ENCODE data around the gene AP1M1.
"Not testable (repeated sequence)": the region's sequence is repeated elsewhere in the genome, so short reads cannot be mapped to it uniquely, and the experiment has no call there.

Gene AP1M1

GRCh38 chr19:16265890-16266585 is 68.3 kb downstream of the AP1M1 start:
- no peak for DNase-seq

GRCh38 chr19:16266586-16266942 is 68.9 kb downstream of the AP1M1 start:
- DNase-seq = no peak

GRCh38 chr19:16268676-16269319 is 71.1 kb downstream of the AP1M1 start:
- DNase-seq = no peak

GRCh38 chr19:16272945-16273344 is 75.2 kb downstream of the AP1M1 start:
- no peak for DNase-seq

GRCh38 chr19:16274447-16274846 is 76.7 kb downstream of the AP1M1 start:
- no peak for DNase-seq

GRCh38 chr19:16280306-16280705 is 82.6 kb downstream of the AP1M1 start:
- DNase-seq = no peak

GRCh38 chr19:16281743-16282142 is 84.0 kb downstream of the AP1M1 start:
- no peak for DNase-seq

- DNase-seq = peak; percentile 16
Measured at GRCh38 chr19:16283210-16284061, 85.7 kb downstream of the AP1M1 start.

- DNase-seq = no peak
Measured at GRCh38 chr19:16284505-16284904, 86.8 kb downstream of the AP1M1 start.

- not testable (repeated sequence) for DNase-seq
Measured at GRCh38 chr19:16285079-16285478, 87.4 kb downstream of the AP1M1 start.

GRCh38 chr19:16285769-16286498 is 88.2 kb downstream of the AP1M1 start:
- DNase-seq = peak; percentile 26

- no peak for DNase-seq
Measured at GRCh38 chr19:16288544-16288943, 90.8 kb downstream of the AP1M1 start.

GRCh38 chr19:16289594-16289993 is 91.9 kb downstream of the AP1M1 start:
- DNase-seq = no peak

- DNase-seq = no peak
Measured at GRCh38 chr19:16290692-16291091, 93.0 kb downstream of the AP1M1 start.

- DNase-seq = no peak
Measured at GRCh38 chr19:16293118-16294091, 95.7 kb downstream of the AP1M1 start.

GRCh38 chr19:16295057-16295456 is 97.3 kb downstream of the AP1M1 start:
- DNase-seq = no peak
